ENCODE measurements around the gene CMYA5. TPM values are rescaled to one million over a fixed set of nuclear protein-coding genes. Genes with fewer than 3 reads are reported as not detected.

CMYA5 gene
- total and polyA plus RNA-seq, 9 of the 15 experiments (the other 6 are each of a cell fraction or from before 2014, with no cell fraction given) = 0.18 to 1.1 (median 0.32) TPM

DNA sequence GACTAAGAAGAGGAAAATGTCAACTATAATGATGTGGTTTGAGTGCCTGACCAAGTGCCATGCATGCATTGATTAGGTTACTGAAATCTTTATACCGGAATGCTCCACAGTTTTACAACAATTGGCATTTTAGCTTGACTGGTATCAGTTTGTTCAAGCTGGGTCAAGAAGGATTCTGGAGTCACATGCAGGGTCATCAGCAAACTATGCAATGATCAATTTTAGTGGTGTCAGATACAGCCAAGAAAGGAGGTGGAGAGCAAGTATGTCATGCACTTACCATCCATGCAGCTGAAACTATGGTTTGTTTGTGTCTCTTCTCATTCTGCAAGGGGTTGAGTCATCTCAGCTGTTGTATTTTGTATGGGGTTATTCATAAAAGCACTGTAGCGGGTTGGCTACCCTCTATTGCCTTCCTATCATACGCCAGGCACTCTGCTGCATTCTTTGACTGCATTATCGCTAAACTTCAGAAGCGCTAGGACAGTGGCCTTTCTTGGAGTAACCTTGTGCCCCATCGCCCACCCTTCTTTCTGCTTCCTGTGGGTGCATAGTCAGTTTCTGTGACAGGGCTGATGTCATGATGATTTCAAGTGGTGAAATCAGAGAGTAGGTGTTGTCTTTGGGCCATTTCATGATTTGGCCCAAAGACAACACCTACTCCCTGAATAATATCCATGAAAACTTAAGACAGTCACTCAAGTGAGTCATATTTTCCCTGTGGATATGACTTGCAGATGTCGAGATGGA, 156.0 kb downstream of the CMYA5 start (continued):
- TF ChIP-seq COPS2 (conservative IDR thresholded peaks at IDR 0.05) (no peak), HDAC2 (IDR thresholded peaks at IDR 0.05) (0 out of 2 replicates have a peak, but pooled peaks have one; percentile 31), ZSCAN32 (CRISPR knock-in tag; IDR thresholded peaks at IDR 0.05) (no peak), RAD51 (IDR thresholded peaks at IDR 0.05; ENCODE audit: borderline replicate concordance, low read depth) (no peak), CBFA2T3 (IDR thresholded peaks at IDR 0.05) (peak; percentile 90), ZSCAN29 (IDR thresholded peaks at IDR 0.05) (no peak), NFIC (IDR thresholded peaks at IDR 0.05) (0 out of 2 replicates have a peak, but pooled peaks have one; percentile 14), CEBPG (CRISPR knock-in tag; IDR thresholded peaks at IDR 0.05) (peak; percentile 14; the same call in 1 of the 2 replicates), CEBPG (tag; conservative IDR thresholded peaks at IDR 0.05 in 1 of 2, IDR thresholded peaks at IDR 0.05 in 1 of 2) (peak; percentile 36 to 93; a peak in 2 of 4 replicates), MYNN (IDR thresholded peaks at IDR 0.05) (0 out of 2 replicates have a peak, but pooled peaks have one; percentile 19), MYNN (CRISPR knock-in tag; IDR thresholded peaks at IDR 0.05) (no peak), CREB1 (IDR thresholded peaks at IDR 0.05) (peak; percentile 23; the same call in 1 of the 2 replicates), CREB1 (CRISPR knock-in tag; IDR thresholded peaks at IDR 0.05) (no peak), EP300 (IDR thresholded peaks at IDR 0.05; ENCODE audit: low read length) (peak; percentile 69), FOXK2 (conservative IDR thresholded peaks at IDR 0.05 in 1 of 2, IDR thresholded peaks at IDR 0.05 in 1 of 2; ENCODE audit: low read depth in 2 of 2) (0 out of 4 replicates have a peak, but pooled peaks of 1 of the 2 experiments have one; percentile 40), STAT5B (CRISPR knock-in tag; IDR thresholded peaks at IDR 0.05) (no peak), ZNF76 (CRISPR knock-in tag; IDR thresholded peaks at IDR 0.05; ENCODE audit: borderline replicate concordance) (no peak), POLR2H (tag; IDR thresholded peaks at IDR 0.05; ENCODE audit: low read depth) (peak; percentile 53; the same call in 1 of the 2 replicates), SNRNP70 (optimal IDR thresholded peaks at IDR 0.05; ENCODE audit: low read depth, low read length) (no peak)
- TF ChIP-seq, protein P1, sequence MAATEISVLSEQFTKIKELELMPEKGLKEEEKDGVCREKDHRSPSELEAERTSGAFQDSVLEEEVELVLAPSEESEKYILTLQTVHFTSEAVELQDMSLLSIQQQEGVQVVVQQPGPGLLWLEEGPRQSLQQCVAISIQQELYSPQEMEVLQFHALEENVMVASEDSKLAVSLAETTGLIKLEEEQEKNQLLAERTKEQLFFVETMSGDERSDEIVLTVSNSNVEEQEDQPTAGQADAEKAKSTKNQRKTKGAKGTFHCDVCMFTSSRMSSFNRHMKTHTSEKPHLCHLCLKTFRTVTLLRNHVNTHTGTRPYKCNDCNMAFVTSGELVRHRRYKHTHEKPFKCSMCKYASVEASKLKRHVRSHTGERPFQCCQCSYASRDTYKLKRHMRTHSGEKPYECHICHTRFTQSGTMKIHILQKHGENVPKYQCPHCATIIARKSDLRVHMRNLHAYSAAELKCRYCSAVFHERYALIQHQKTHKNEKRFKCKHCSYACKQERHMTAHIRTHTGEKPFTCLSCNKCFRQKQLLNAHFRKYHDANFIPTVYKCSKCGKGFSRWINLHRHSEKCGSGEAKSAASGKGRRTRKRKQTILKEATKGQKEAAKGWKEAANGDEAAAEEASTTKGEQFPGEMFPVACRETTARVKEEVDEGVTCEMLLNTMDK (IDR thresholded peaks at IDR 0.05; ENCODE audit: borderline replicate concordance, insufficient read depth, low read depth, low read length, poor library complexity, severe bottlenecking) = no peak
- TF ChIP-seq, protein P2, sequence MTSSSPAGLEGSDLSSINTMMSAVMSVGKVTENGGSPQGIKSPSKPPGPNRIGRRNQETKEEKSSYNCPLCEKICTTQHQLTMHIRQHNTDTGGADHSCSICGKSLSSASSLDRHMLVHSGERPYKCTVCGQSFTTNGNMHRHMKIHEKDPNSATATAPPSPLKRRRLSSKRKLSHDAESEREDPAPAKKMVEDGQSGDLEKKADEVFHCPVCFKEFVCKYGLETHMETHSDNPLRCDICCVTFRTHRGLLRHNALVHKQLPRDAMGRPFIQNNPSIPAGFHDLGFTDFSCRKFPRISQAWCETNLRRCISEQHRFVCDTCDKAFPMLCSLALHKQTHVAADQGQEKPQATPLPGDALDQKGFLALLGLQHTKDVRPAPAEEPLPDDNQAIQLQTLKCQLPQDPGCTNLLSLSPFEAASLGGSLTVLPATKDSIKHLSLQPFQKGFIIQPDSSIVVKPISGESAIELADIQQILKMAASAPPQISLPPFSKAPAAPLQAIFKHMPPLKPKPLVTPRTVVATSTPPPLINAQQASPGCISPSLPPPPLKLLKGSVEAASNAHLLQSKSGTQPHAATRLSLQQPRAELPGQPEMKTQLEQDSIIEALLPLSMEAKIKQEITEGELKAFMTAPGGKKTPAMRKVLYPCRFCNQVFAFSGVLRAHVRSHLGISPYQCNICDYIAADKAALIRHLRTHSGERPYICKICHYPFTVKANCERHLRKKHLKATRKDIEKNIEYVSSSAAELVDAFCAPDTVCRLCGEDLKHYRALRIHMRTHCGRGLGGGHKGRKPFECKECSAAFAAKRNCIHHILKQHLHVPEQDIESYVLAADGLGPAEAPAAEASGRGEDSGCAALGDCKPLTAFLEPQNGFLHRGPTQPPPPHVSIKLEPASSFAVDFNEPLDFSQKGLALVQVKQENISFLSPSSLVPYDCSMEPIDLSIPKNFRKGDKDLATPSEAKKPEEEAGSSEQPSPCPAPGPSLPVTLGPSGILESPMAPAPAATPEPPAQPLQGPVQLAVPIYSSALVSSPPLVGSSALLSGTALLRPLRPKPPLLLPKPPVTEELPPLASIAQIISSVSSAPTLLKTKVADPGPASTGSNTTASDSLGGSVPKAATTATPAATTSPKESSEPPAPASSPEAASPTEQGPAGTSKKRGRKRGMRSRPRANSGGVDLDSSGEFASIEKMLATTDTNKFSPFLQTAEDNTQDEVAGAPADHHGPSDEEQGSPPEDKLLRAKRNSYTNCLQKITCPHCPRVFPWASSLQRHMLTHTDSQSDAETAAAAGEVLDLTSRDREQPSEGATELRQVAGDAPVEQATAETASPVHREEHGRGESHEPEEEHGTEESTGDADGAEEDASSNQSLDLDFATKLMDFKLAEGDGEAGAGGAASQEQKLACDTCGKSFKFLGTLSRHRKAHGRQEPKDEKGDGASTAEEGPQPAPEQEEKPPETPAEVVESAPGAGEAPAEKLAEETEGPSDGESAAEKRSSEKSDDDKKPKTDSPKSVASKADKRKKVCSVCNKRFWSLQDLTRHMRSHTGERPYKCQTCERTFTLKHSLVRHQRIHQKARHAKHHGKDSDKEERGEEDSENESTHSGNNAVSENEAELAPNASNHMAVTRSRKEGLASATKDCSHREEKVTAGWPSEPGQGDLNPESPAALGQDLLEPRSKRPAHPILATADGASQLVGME (CRISPR knock-in tag; IDR thresholded peaks at IDR 0.05) = no peak

All from K562 (cell line).